H9 (cell line): ENCODE data around the gene TRABD2B. TPM values are rescaled to one million over a fixed set of nuclear protein-coding genes. Genes with fewer than 3 reads are reported as not detected.

ENCODE experiments used
- DNase-seq: peaks from one replicate; pipeline ENCODE4 v3.0.0-alpha.2; 2017
- H2AFZ ChIP-seq: one replicate; pipeline ENCODE4 v1.6.1; 2013; ENCODE audit warnings: mild to moderate bottlenecking, low read length, control low read depth, moderate library complexity
- H2AK5ac ChIP-seq: 2 replicates; pipeline ENCODE4 v1.6.1; 2013; ENCODE audit warnings: low read length, control low read depth, mixed read lengths; ENCODE audit not compliant: insufficient read length
- H2BK120ac ChIP-seq: one replicate; pipeline ENCODE4 v1.6.1; 2013; ENCODE audit warnings: low read depth, mild to moderate bottlenecking, low read length, control low read depth, inconsistent platforms; ENCODE audit not compliant: poor library complexity, severe bottlenecking
- H2BK12ac ChIP-seq: 2 replicates; pipeline ENCODE4 v1.6.1; 2013; ENCODE audit warnings: low read length, control low read depth, mixed read lengths, low read depth; ENCODE audit not compliant: insufficient read length
- H2BK15ac ChIP-seq: 2 replicates; pipeline ENCODE4 v1.6.1; 2013; ENCODE audit warnings: low read depth, low read length, control low read depth
- H2BK20ac ChIP-seq: one replicate; pipeline ENCODE4 v1.6.1; 2013; ENCODE audit warnings: low read depth, mild to moderate bottlenecking, low read length, control low read depth, inconsistent platforms; ENCODE audit not compliant: poor library complexity, severe bottlenecking
- H2BK5ac ChIP-seq: 2 replicates; pipeline ENCODE4 v1.6.1; 2013; ENCODE audit warnings: low read length, control low read depth, mixed read lengths; ENCODE audit not compliant: insufficient read length
- H3K14ac ChIP-seq: 2 replicates; pipeline ENCODE4 v1.6.1; 2013; ENCODE audit warnings: low read length, control low read depth; ENCODE audit not compliant: insufficient read depth
- H3K18ac ChIP-seq: 2 replicates; pipeline ENCODE4 v1.6.1; 2013; ENCODE audit warnings: low read depth, mild to moderate bottlenecking, mixed read lengths, low read length, control low read depth; ENCODE audit not compliant: insufficient read length
- H3K23ac ChIP-seq: 2 replicates; pipeline ENCODE4 v1.6.1; 2013; ENCODE audit warnings: low read length, control low read depth, mixed read lengths, low read depth; ENCODE audit not compliant: insufficient read length
- H3K23me2 ChIP-seq: 2 replicates; pipeline ENCODE4 v1.6.1; 2013; ENCODE audit warnings: low read depth, mild to moderate bottlenecking, mixed read lengths, low read length, control low read depth; ENCODE audit not compliant: insufficient read length, poor library complexity, severe bottlenecking
- H3K27ac ChIP-seq: 2 replicates; pipeline ENCODE4 v1.5.1; 2013; ENCODE audit warnings: low read length, control low read depth, mixed read lengths, low read depth; ENCODE audit not compliant: insufficient read length
- H3K27me3 ChIP-seq: 2 replicates; pipeline ENCODE4 v1.6.1; 2013; ENCODE audit warnings: low read length, control low read depth, inconsistent platforms; ENCODE audit not compliant: insufficient read depth
- H3K4ac ChIP-seq: 2 replicates; pipeline ENCODE4 v1.6.1; 2013; ENCODE audit warnings: low read depth, mild to moderate bottlenecking, control low read depth, inconsistent platforms, low read length, moderate library complexity
- H3K4me1 ChIP-seq: 2 replicates; pipeline ENCODE4 v1.6.1; 2013; ENCODE audit warnings: low read length, control low read depth, inconsistent platforms; ENCODE audit not compliant: insufficient read depth
- H3K4me2 ChIP-seq: 2 replicates; pipeline ENCODE4 v1.6.1; 2013; ENCODE audit warnings: low read length, control low read depth, mixed read lengths; ENCODE audit not compliant: insufficient read length, insufficient read depth
- H3K56ac ChIP-seq: 2 replicates; pipeline ENCODE4 v1.6.1; 2013; ENCODE audit warnings: low read depth, mild to moderate bottlenecking, mixed read lengths, low read length, control low read depth; ENCODE audit not compliant: insufficient read length
- H3K79me1 ChIP-seq: 2 replicates; pipeline ENCODE4 v1.6.1; 2013; ENCODE audit warnings: low read depth, mild to moderate bottlenecking, moderate library complexity, low read length, control low read depth, inconsistent platforms; ENCODE audit not compliant: insufficient read depth, poor library complexity, severe bottlenecking
- H3K79me2 ChIP-seq: 2 replicates; pipeline ENCODE4 v1.6.1; 2013; ENCODE audit warnings: low read length, control low read depth, inconsistent platforms; ENCODE audit not compliant: insufficient read depth
- H3K9ac ChIP-seq: 2 replicates; pipeline ENCODE4 v1.6.1; 2013; ENCODE audit warnings: low read length, control low read depth, mixed read lengths; ENCODE audit not compliant: insufficient read length; ENCODE audit errors: extremely low read depth
- H3K9me3 ChIP-seq: one replicate; pipeline ENCODE4 v1.6.1; 2013; ENCODE audit warnings: low read depth, low read length, inconsistent platforms; ENCODE audit not compliant: control insufficient read depth
- H3T11ph ChIP-seq: one replicate; pipeline ENCODE4 v1.6.1; 2013; ENCODE audit warnings: mild to moderate bottlenecking, low read length, control low read depth, inconsistent platforms
- H4K20me1 ChIP-seq: one replicate; pipeline ENCODE4 v1.6.1; 2013; ENCODE audit not compliant: control insufficient read depth, insufficient read length, insufficient read depth
- H4K5ac ChIP-seq: 2 replicates; pipeline ENCODE4 v1.6.1; 2013; ENCODE audit warnings: low read depth, mild to moderate bottlenecking, mixed read lengths, low read length, control low read depth; ENCODE audit not compliant: insufficient read length
- H4K8ac ChIP-seq: replicated peaks from 2 replicates; pipeline ENCODE4 v1.6.1; 2013; ENCODE audit warnings: low read length, control low read depth, mixed read lengths, low read depth; ENCODE audit not compliant: insufficient read length
- H4K91ac ChIP-seq: 2 replicates; pipeline ENCODE4 v1.6.1; 2013; ENCODE audit warnings: low read depth, mild to moderate bottlenecking, moderate library complexity, mixed read lengths, low read length, control low read depth; ENCODE audit not compliant: insufficient read length
- H3K27ac Mint-ChIP-seq, 3 experiments: 2 replicates in 2 of 3; 3 replicates in 1 of 3; pipeline ENCODE4 v1.8.0; 2020 to 2021; ENCODE audit warnings: mixed read lengths in 3 of 3, mild to moderate bottlenecking in 1 of 3, moderate library complexity in 1 of 3
- H3K27me3 Mint-ChIP-seq: 2 replicates; pipeline ENCODE4 v1.8.0; 2021; ENCODE audit warnings: low read depth, mild to moderate bottlenecking, moderate library complexity, mixed read lengths
- H3K36me3 Mint-ChIP-seq, 3 experiments: 2 replicates in 2 of 3; 3 replicates in 1 of 3; pipeline ENCODE4 v1.8.0; 2020 to 2021; ENCODE audit warnings: low read depth in 3 of 3, mixed read lengths in 3 of 3; ENCODE audit not compliant: insufficient read depth in 1 of 3
- H3K4me1 Mint-ChIP-seq, 2 experiments: 2 replicates each; pipeline ENCODE4 v1.8.0; 2020; ENCODE audit warnings: mixed read lengths in 2 of 2
- H3K4me3 Mint-ChIP-seq, 2 experiments: 2 replicates in 1 of 2; 3 replicates in 1 of 2; pipeline ENCODE4 v1.8.0; 2020 to 2021; ENCODE audit warnings: mild to moderate bottlenecking in 2 of 2, mixed read lengths in 2 of 2, moderate library complexity in 1 of 2
- H3K9me3 Mint-ChIP-seq, 2 experiments: 2 replicates in 1 of 2; 3 replicates in 1 of 2; pipeline ENCODE4 v1.8.0; 2020; ENCODE audit warnings: mild to moderate bottlenecking in 2 of 2, mixed read lengths in 2 of 2, moderate library complexity in 1 of 2
- CTCF ChIP-seq: fragments of 200-600 bp; sonication (generic); conservative IDR thresholded peaks from 3 replicates; pipeline ENCODE4 v1.8.0; 2021; ENCODE audit warnings: antibody characterized with exemption, mild to moderate bottlenecking
- WGBS: extraction: QIAGEN DNeasy Blood & Tissue Kit; methylation state at CpG from one replicate; pipeline ENCODE4 v1.1.7; 2013; ENCODE audit warnings: missing lambda C conversion rate, low lambda C conversion rate, mixed read lengths; ENCODE audit not compliant: insufficient read length; ENCODE audit errors: extremely low coverage; 5-methylcytosine and 5-hydroxymethylcytosine counted together
- total RNA-seq: library from RNA; stranded (reverse); gene quantifications from 2 replicates; pipeline ENCODE4 v1.2.1, GENCODE V29; 2021

TRABD2B gene
- total RNA-seq, 1 experiment from 2014 or later = 2.3 TPM

GRCh38 chr1:47852006-47852718 is 145.0 kb downstream of the TRABD2B start:
- Histone ChIP-seq H3K27me3 (no peaks in the 10 kb centered on the region), H2AFZ (no peak overlapping the region)
- H3K36me3 Mint-ChIP-seq = no peaks in the 10 kb centered on the region; a peak in 1 of 7 replicates

More at GRCh38 chr1:47852006-47852718, 145.0 kb downstream of the TRABD2B start:
- Histone ChIP-seq H2BK5ac (no peak overlapping the region), H3K18ac (no peak overlapping the region), H3K14ac (no peak overlapping the region), H3T11ph (no peak overlapping the region), H2BK20ac (no peak overlapping the region), H4K8ac (no peak overlapping the region), H3K9ac (no peak overlapping the region), H3K79me1 (no peaks in the 10 kb centered on the region), H2BK12ac (no peak overlapping the region), H4K20me1 (no peaks in the 10 kb centered on the region), H3K27ac (no peak overlapping the region), H3K4me1 (0 out of 2 replicates have a peak, but pooled peaks cover 2% of the 10 kb centered on the region), H2BK15ac (no peak overlapping the region), H4K91ac (no peak overlapping the region), H2BK120ac (no peak overlapping the region), H3K56ac (no peak overlapping the region), H3K23ac (no peak overlapping the region), H3K4me2 (no peak overlapping the region), H3K9me3 (no peaks in the 10 kb centered on the region), H4K5ac (no peak overlapping the region), H3K23me2 (no peaks in the 10 kb centered on the region), H3K4ac (no peak overlapping the region), H3K79me2 (no peaks in the 10 kb centered on the region), H2AK5ac (no peak overlapping the region)
- Mint-ChIP-seq H3K9me3 (no peaks in the 10 kb centered on the region), H3K27ac (no peak overlapping the region; a peak in 1 of 7 replicates), H3K4me3 (no peak overlapping the region), H3K4me1 (peaks cover 8 to 10% of the 10 kb centered on the region in 2 experiments), H3K27me3 (no peaks in the 10 kb centered on the region; the same call in 1 of the 2 replicates)
- no peak for DNase-seq
- no CpG with 5 or more reads among the region's 17 CpGs for WGBS
- no peak for TF ChIP-seq CTCF
